HG03457 (cell line): ENCODE data around the gene CSTPP1.
"Not testable (repeated sequence)": the region's sequence is repeated elsewhere in the genome, so short reads cannot be mapped to it uniquely, and the experiment has no call there.

Source experiments
- ATAC-seq: cut with Tn5 transposase; IDR thresholded peaks from one replicate; pipeline ENCODE4 v1.9.1; 2021; ENCODE audit warnings: moderate number of reproducible peaks; ENCODE audit not compliant: unreplicated experiment

The CSTPP1 gene

GRCh38 chr11:46951864-46952263 lies 15.3 kb downstream of the CSTPP1 start:
- ATAC-seq, result no peak

- no peak for ATAC-seq
These were observed 16.0 kb downstream of the CSTPP1 start for GRCh38 chr11:46952553-46952952.

GRCh38 chr11:46953093-46953492 lies 16.5 kb downstream of the CSTPP1 start:
- no peak for ATAC-seq

GRCh38 chr11:46958777-46959176 lies 22.2 kb downstream of the CSTPP1 start:
- ATAC-seq, result no peak

GRCh38 chr11:46961041-46961440 lies 24.5 kb downstream of the CSTPP1 start:
- ATAC-seq, result no peak

- not testable (repeated sequence) for ATAC-seq
These were observed 25.3 kb downstream of the CSTPP1 start for GRCh38 chr11:46961886-46962285.

GRCh38 chr11:46963844-46964243 lies 27.3 kb downstream of the CSTPP1 start:
- ATAC-seq, result no peak

- no peak for ATAC-seq
These were observed 30.2 kb downstream of the CSTPP1 start for GRCh38 chr11:46966773-46967172.

GRCh38 chr11:46967962-46968361 lies 31.4 kb downstream of the CSTPP1 start:
- ATAC-seq, result no peak

- ATAC-seq, result no peak
These were observed 32.8 kb downstream of the CSTPP1 start for GRCh38 chr11:46969379-46969778.

GRCh38 chr11:46970913-46971625 lies 34.5 kb downstream of the CSTPP1 start:
- no peak for ATAC-seq

GRCh38 chr11:46972343-46972742 lies 35.8 kb downstream of the CSTPP1 start:
- no peak for ATAC-seq

- ATAC-seq, result no peak
These were observed 36.3 kb downstream of the CSTPP1 start for GRCh38 chr11:46972821-46973220.

- no peak for ATAC-seq
These were observed 39.8 kb downstream of the CSTPP1 start for GRCh38 chr11:46976182-46976854.

GRCh38 chr11:46977038-46977813 lies 40.7 kb downstream of the CSTPP1 start:
- no peak for ATAC-seq

GRCh38 chr11:46978005-46978491 lies 41.5 kb downstream of the CSTPP1 start:
- ATAC-seq, result no peak

GRCh38 chr11:46979358-46979757 lies 42.8 kb downstream of the CSTPP1 start:
- no peak for ATAC-seq

GRCh38 chr11:46981436-46981835 lies 44.9 kb downstream of the CSTPP1 start:
- ATAC-seq, result no peak

- ATAC-seq, result no peak
These were observed 46.4 kb downstream of the CSTPP1 start for GRCh38 chr11:46982797-46983452.

- no peak for ATAC-seq
These were observed 47.0 kb downstream of the CSTPP1 start for GRCh38 chr11:46983598-46983997.

GRCh38 chr11:46984548-46984947 lies 48.0 kb downstream of the CSTPP1 start:
- ATAC-seq, result no peak
